Keratinocyte (primary cell): Measurements from ENCODE around the gene IRF1. TPM values are rescaled to one million over a fixed set of nuclear protein-coding genes. Genes with fewer than 3 reads are reported as not detected.
A peak's percentile ranks its signal among the peaks of the same experiment; 100 is the strongest.

Experiments
- DNase-seq: peaks from one replicate; pipeline ENCODE4 v3.0.0-alpha.2; 2011; ENCODE audit warnings: low read depth, missing footprints, low spot score
- FAIRE-seq: peaks from 2 replicates; lab custom pipeline; 2011; peaks lifted over from hg19 to GRCh38; lab: Jason Lieb, UNC
- H2AFZ ChIP-seq: 2 replicates; pipeline ENCODE4 v1.6.0; 2012; ENCODE audit warnings: low read length, control low read depth, inconsistent platforms; ENCODE audit not compliant: control insufficient read depth
- H3K27ac ChIP-seq: 2 replicates; pipeline ENCODE4 v1.5.1; 2011; ENCODE audit warnings: low read length; ENCODE audit not compliant: control insufficient read depth, insufficient read depth
- H3K27me3 ChIP-seq: 3 replicates; pipeline ENCODE4 v1.6.0; 2011; ENCODE audit warnings: low read length; ENCODE audit not compliant: control insufficient read depth, insufficient read depth; ENCODE audit errors: extremely low read depth
- H3K36me3 ChIP-seq, 2 experiments: 2 replicates in 1 of 2; 3 replicates in 1 of 2; pipeline ENCODE4 v1.5.1; 2011; ENCODE audit warnings: low read length in 2 of 2, mild to moderate bottlenecking in 1 of 2; ENCODE audit not compliant: control insufficient read depth in 2 of 2, insufficient read depth in 2 of 2; ENCODE audit errors: extremely low read depth in 1 of 2
- H3K4me1 ChIP-seq: 3 replicates; pipeline ENCODE4 v1.5.1; 2011; ENCODE audit warnings: low read length; ENCODE audit not compliant: control insufficient read depth, insufficient read depth; ENCODE audit errors: extremely low read depth
- H3K4me2 ChIP-seq: 3 replicates; pipeline ENCODE4 v1.6.0; 2011; ENCODE audit warnings: low read depth, low read length; ENCODE audit not compliant: control insufficient read depth, insufficient read depth; ENCODE audit errors: extremely low read depth
- H3K4me3 ChIP-seq, 3 experiments: fragments of 200-600 bp in 1 of 3; sonication (generic) in 1 of 3; 2 replicates in 2 of 3; 3 replicates in 1 of 3; pipeline ENCODE4 v1.5.1; 2011 to 2016; ENCODE audit warnings: low read length in 3 of 3, mild to moderate bottlenecking in 3 of 3, control low read depth in 2 of 3, inconsistent platforms in 1 of 3, low read depth in 1 of 3, mixed read lengths in 1 of 3, mixed run types in 1 of 3, moderate library complexity in 1 of 3; ENCODE audit not compliant: control insufficient read depth in 2 of 3, insufficient read depth in 2 of 3; ENCODE audit errors: extremely low read depth in 1 of 3
- H3K79me2 ChIP-seq: 2 replicates; pipeline ENCODE4 v1.6.0; 2012; ENCODE audit warnings: low read length; ENCODE audit not compliant: control insufficient read depth, insufficient read depth
- H3K9ac ChIP-seq: 3 replicates; pipeline ENCODE4 v1.6.0; 2011; ENCODE audit warnings: low read length; ENCODE audit not compliant: control insufficient read depth, insufficient read depth; ENCODE audit errors: extremely low read depth
- H3K9me1 ChIP-seq: 3 replicates; pipeline ENCODE4 v1.6.0; 2011; ENCODE audit warnings: low read length; ENCODE audit not compliant: control insufficient read depth, insufficient read depth; ENCODE audit errors: extremely low read depth
- H3K9me3 ChIP-seq: 2 replicates; pipeline ENCODE4 v1.5.1; 2012; ENCODE audit warnings: low read depth, low read length; ENCODE audit not compliant: control insufficient read depth
- H4K20me1 ChIP-seq: 3 replicates; pipeline ENCODE4 v1.6.0; 2011; ENCODE audit warnings: low read length; ENCODE audit not compliant: control insufficient read depth, insufficient read depth; ENCODE audit errors: extremely low read depth
- CTCF ChIP-seq, 3 experiments: IDR thresholded peaks in 1 of 3; conservative IDR thresholded peaks in 1 of 3; optimal IDR thresholded peaks in 1 of 3; 2 replicates in 2 of 3; 3 replicates in 1 of 3; pipeline versions ENCODE3 to v1.5.1; 2011; ENCODE audit warnings: low read length in 3 of 3, mild to moderate bottlenecking in 3 of 3, moderate library complexity in 2 of 3, control low read depth in 1 of 3, inconsistent platforms in 1 of 3; ENCODE audit not compliant: insufficient read depth in 2 of 3; ENCODE audit errors: extremely low read depth in 1 of 3
- EZH2 ChIP-seq: IDR thresholded peaks from one replicate; pipeline ENCODE4 v1.6.1; 2012; ENCODE audit warnings: inconsistent platforms, mild to moderate bottlenecking, low read length, moderate library complexity
- dilution Hi-C: fragments of 300-500 bp; cut with MboI; formaldehyde crosslinking; loops from one replicate; pipeline ENCODE4 v1.7.0; 2020; ENCODE audit warnings: low sequenced_read_pairs; ENCODE audit not compliant: extremely low pct_ligation_motif_present
- polyA plus RNA-seq, 5 experiments: library from polyadenylated mRNA; depleted of rRNA in 3 of 5; stranded (reverse) in 3 of 5; stranded (forward) in 1 of 5; unstranded in 1 of 5; fragments of >200 nt; gene quantifications; 1 replicate in 1 of 5; 2 replicates in 3 of 5; 3 replicates in 1 of 5; pipeline versions ENCODE4 v1.2.1 to v1.2.3, GENCODE V29; 2011 to 2012; ENCODE audit warnings: missing spikeins in 2 of 5, low read depth in 1 of 5, low replicate concordance in 1 of 5

Gene IRF1
- polyA plus RNA-seq, 1 donor (not counting 4 experiments of a cell fraction or from before 2014, with no cell fraction given), result 6.2 TPM

GRCh38 chr5:132484391-132484725 lies 6.2 kb downstream of the IRF1 start:
- Histone ChIP-seq H3K9me1 (peaks cover 5% of the 10 kb centered on the region), H3K9ac (no peak overlapping the region), H3K36me3 (peaks cover 23 to 32% of the 10 kb centered on the region in 2 experiments), H2AFZ (no peak overlapping the region), H4K20me1 (no peaks in the 10 kb centered on the region), H3K27me3 (no peaks in the 10 kb centered on the region), H3K27ac (no peak overlapping the region), H3K4me1 (peaks cover 28% of the 10 kb centered on the region), H3K79me2 (peaks cover 9% of the 10 kb centered on the region), H3K4me3 (no peak overlapping the region), H3K9me3 (no peaks in the 10 kb centered on the region), H3K4me2 (peak overlapping the region; percentile 19)
- TF ChIP-seq EZH2 (no peak), CTCF (optimal IDR thresholded peaks at IDR 0.05 in 1 of 3, IDR thresholded peaks at IDR 0.05 in 1 of 3, conservative IDR thresholded peaks at IDR 0.05 in 1 of 3; ENCODE audit: extremely low read depth in 1 of 3, insufficient read depth in 2 of 3, low read length in 3 of 3) (no peak)
- FAIRE-seq (no peak), DNase-seq (no peak)
- dilution Hi-C loops, result no loop called here

GRCh38 chr5:132483661-132484390 lies 6.7 kb downstream of the IRF1 start:
- TF ChIP-seq CTCF (optimal IDR thresholded peaks at IDR 0.05 in 1 of 3, IDR thresholded peaks at IDR 0.05 in 1 of 3, conservative IDR thresholded peaks at IDR 0.05 in 1 of 3; ENCODE audit: extremely low read depth in 1 of 3, insufficient read depth in 2 of 3, low read length in 3 of 3), result no peak
- TF ChIP-seq EZH2, result no peak
- dilution Hi-C loops, result no loop called here

More at GRCh38 chr5:132483661-132484390, 6.7 kb downstream of the IRF1 start:
- H2AFZ ChIP-seq, result no peak overlapping the region
- H3K27me3 ChIP-seq, result no peaks in the 10 kb centered on the region
- no peak overlapping the region for H3K27ac ChIP-seq
- peaks cover 4% of the 10 kb centered on the region for H3K79me2 ChIP-seq
- no peak for FAIRE-seq
- no peak overlapping the region for H3K4me2 ChIP-seq
- no peaks in the 10 kb centered on the region for H4K20me1 ChIP-seq
- no peaks in the 10 kb centered on the region for H3K9me3 ChIP-seq
- DNase-seq, result no peak
- peaks cover 5% of the 10 kb centered on the region for H3K9me1 ChIP-seq
- peaks cover 22% of the 10 kb centered on the region for H3K4me1 ChIP-seq
- H3K36me3 ChIP-seq, result peaks cover 23 to 32% of the 10 kb centered on the region in 2 experiments
- no peak overlapping the region for H3K9ac ChIP-seq
- H3K4me3 ChIP-seq, result no peak overlapping the region
